RPMI7951 (cell line): ENCODE data around the gene CLDN19. TPM values are rescaled to one million over a fixed set of nuclear protein-coding genes. Genes with fewer than 3 reads are reported as not detected.

ENCODE experiments used
- DNase-seq: peaks from one replicate; pipeline ENCODE4 v3.0.0-alpha.2; 2012; ENCODE audit warnings: low read depth
- total RNA-seq: library from RNA; depleted of rRNA; stranded (reverse); fragments of >200 nt; shearing (Covaris generic); gene quantifications from 2 replicates; pipeline ENCODE4 v1.2.3, GENCODE V29; 2014; rRNA removed

The CLDN19 gene
- total RNA-seq, 1 experiment from 2014 or later = not detected

GRCh38 chr1:42703888-42704464 is 36.1 kb downstream of the CLDN19 start:
- DNase-seq = no peak

GRCh38 chr1:42700006-42700405 is 40.0 kb downstream of the CLDN19 start:
- DNase-seq = peak; percentile 18

DNA sequence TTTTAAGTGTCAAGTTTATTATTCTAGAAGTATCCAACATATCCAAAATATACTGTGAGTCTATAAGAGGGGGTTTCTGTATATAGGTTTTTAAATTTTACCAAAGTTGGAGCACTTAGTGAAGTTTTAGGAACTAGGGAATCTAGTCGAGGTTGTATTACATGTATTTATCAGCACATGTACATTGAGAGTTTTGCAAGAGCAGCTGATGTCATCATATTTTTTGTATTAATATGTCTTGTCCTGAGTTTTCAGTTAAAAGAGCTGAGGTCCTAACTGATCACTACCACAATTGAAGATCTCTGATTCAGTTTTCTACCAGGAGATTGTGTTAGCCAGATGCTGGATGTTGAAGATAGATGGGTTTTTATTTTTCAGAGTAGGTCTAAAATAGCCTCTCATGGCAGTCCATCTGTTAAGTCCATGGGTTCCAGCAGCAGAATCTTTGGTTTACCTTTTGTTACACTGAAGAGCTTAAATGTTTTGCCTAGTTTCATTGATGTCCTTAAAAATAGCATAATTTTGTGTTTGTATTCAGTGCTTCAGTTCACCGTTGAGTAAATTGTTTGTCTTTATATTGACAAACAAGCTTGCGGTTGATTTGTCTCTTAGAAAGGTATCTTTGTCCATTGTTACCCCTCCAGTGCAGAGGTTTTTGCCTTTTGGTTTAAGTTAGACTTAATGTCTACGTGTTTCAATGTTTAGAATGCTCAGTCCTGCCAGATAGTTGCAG is 41.8 kb downstream of the CLDN19 start:
- DNase-seq = no peak

DNA sequence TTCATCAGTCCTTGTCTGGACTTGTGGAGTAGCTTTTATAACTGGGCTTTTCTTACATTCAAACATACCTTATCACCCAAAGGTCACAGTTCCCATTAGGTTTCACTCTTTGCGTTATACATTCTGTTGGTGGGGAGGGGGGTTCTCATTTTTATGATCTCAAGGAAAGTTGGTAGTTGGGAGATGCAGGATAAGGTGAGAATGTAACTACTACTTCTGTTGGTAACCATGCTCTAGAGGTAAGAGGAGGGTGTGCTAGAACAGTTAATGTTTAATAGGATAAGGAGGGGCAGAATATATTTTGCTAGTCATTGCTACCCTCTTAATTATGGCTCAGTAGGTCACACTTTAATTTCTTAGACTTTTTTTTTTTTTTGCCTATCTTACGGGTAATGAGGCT is 47.1 kb downstream of the CLDN19 start:
- no peak for DNase-seq

DNA sequence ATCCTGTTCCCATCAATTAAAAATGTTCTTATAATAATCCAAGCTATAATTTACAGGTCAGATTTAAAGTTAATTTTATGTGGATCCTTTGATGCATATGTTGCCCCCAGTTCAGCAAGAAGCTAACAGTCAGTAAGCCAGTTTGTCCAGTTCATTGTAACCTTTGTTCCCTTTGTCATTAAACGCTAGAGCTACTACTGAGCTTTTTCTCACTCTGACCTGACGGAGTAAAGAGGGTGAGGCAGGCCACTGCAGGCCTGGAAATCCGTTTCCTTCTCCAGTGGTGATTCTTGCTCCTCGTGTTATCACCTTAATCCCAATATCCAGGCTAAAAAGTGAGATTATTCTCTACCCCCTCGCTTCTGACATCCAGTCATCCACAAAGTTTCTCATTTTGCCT is 47.6 kb downstream of the CLDN19 start:
- no peak for DNase-seq

DNA sequence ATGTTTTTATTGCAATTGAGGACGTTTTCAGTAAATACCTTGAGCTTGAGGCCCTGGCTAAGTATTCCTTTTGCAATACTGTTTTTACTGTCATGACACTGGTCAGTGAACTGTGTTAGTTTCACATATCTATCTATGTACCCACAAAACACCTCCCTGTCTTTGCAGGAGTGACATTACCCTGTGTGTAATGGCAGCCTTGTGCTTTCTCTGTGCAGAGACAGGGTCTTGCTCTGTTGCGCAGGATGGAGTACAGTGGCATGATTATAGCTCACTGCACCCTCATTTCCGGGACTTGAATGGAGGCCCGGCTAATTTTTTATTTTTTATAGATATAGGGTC is 48.9 kb downstream of the CLDN19 start:
- no peak for DNase-seq

- DNase-seq = no peak
Observed at GRCh38 chr1:42690477-42691156, 49.4 kb downstream of the CLDN19 start.

DNA sequence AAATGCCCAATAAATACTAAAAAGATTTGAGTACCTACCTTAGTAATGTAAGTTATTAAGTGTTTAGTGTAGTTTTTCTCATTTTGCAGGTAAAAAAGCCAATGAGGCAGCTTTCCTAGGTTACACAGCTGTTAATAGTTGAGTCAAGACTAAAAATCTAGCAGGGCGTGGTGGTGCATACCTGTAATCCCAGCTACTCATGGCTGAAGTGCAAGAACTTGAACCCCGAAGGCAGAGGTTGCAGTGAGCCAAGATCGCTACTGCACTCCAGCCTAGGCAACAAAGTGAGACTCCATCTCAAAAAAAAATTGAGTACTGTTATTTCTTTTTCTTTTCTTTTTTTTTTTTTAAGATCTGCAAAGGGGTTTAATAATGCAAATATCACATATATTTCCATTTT is 50.1 kb downstream of the CLDN19 start:
- DNase-seq = no peak

GRCh38 chr1:42686418-42686817 is 53.6 kb downstream of the CLDN19 start:
- no peak for DNase-seq

- DNase-seq = peak; percentile 35
Observed at GRCh38 chr1:42684139-42684538, 55.9 kb downstream of the CLDN19 start.

Other genes with a start within 250 kb of the CLDN19 start
- gene PPIH, start 81.8 kb downstream of the CLDN19 start, total RNA-seq = 122 and 123 TPM in 2 replicates
- gene YBX1, start 57.8 kb downstream of the CLDN19 start, total RNA-seq = 1,105 and 1,183 TPM in 2 replicates
- 111 and 120 TPM in 2 replicates for gene P3H1, start 26.8 kb upstream of the CLDN19 start, total RNA-seq
- gene C1orf50, start 27.0 kb upstream of the CLDN19 start, total RNA-seq = 2.5 and 3.1 TPM in 2 replicates
- gene TMEM269, start 44.8 kb upstream of the CLDN19 start, total RNA-seq = not detected in 2 replicates
- gene ERMAP, start 76.9 kb upstream of the CLDN19 start, total RNA-seq = 7.6 and 11.1 TPM in 2 replicates
- gene SVBP, start 77.2 kb upstream of the CLDN19 start, total RNA-seq = 34.1 and 41.8 TPM in 2 replicates
- gene ZNF691, start 106.4 kb upstream of the CLDN19 start, total RNA-seq = 7.6 and 9.9 TPM in 2 replicates
- gene SLC2A1, start 218.6 kb upstream of the CLDN19 start, total RNA-seq = 192 and 248 TPM in 2 replicates